Measurements from ENCODE around the gene TMEM248. TPM values are rescaled to one million over a fixed set of nuclear protein-coding genes. Genes with fewer than 3 reads are reported as not detected.

Gene TMEM248
- total and polyA plus RNA-seq, 2 of the 13 experiments (the other 11 are each of a cell fraction or from before 2014, with no cell fraction given), result 54.3 to 109 TPM

DNA sequence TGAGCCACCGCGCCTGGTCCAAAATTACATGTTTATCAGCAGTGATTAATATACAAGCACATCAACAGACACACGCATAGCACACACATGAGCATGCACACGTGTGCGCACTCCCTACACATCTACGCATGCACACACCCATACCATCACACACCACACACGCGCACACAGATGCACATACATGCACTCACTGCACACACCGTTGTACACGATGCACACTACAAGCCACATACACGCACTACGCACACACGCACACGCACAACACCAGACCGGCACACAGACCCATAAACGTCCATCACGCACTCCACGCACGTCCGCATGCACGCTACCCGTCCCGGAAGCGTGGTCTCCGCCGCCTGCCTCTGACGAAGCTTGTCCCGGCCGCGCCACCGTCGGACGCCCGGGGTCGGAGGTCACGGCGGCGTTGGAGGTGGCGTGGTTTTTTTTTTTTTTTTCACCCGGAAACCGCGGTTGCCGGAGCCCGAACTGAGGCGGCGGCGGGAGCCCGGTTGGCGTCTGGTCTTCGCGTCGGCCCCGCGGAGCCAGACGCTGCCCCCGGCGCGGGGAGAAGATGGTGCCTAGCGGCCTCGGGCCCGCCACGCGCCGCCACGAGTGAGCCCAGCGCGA lies at the start of gene TMEM248 (continued):
- no peak for TF ChIP-seq KLF6 (CRISPR knock-in tag; IDR thresholded peaks at IDR 0.05)
- no peak; the same call in 1 of the 2 replicates for TF ChIP-seq TGIF2 (CRISPR knock-in tag; IDR thresholded peaks at IDR 0.05)
- no peak for TF ChIP-seq E2F1 (CRISPR knock-in tag; IDR thresholded peaks at IDR 0.05)
- peak; percentile 85 for TF ChIP-seq ZNF430 (CRISPR knock-in tag; IDR thresholded peaks at IDR 0.05)
- peak; percentile 35; the same call in 1 of the 2 replicates for TF ChIP-seq ZNF710 (CRISPR knock-in tag; IDR thresholded peaks at IDR 0.05; ENCODE audit: borderline replicate concordance)
- TF ChIP-seq HES4 (CRISPR knock-in tag; IDR thresholded peaks at IDR 0.05; ENCODE audit: borderline replicate concordance), result peak; percentile 37; the same call in 1 of the 2 replicates
- TF ChIP-seq JUN (CRISPR knock-in tag; IDR thresholded peaks at IDR 0.05), result peak; percentile 61; the same call in 1 of the 2 replicates
- peak; percentile 86 for TF ChIP-seq KDM3A (CRISPR knock-in tag; IDR thresholded peaks at IDR 0.05; ENCODE audit: low read depth)
- TF ChIP-seq, protein P1, sequence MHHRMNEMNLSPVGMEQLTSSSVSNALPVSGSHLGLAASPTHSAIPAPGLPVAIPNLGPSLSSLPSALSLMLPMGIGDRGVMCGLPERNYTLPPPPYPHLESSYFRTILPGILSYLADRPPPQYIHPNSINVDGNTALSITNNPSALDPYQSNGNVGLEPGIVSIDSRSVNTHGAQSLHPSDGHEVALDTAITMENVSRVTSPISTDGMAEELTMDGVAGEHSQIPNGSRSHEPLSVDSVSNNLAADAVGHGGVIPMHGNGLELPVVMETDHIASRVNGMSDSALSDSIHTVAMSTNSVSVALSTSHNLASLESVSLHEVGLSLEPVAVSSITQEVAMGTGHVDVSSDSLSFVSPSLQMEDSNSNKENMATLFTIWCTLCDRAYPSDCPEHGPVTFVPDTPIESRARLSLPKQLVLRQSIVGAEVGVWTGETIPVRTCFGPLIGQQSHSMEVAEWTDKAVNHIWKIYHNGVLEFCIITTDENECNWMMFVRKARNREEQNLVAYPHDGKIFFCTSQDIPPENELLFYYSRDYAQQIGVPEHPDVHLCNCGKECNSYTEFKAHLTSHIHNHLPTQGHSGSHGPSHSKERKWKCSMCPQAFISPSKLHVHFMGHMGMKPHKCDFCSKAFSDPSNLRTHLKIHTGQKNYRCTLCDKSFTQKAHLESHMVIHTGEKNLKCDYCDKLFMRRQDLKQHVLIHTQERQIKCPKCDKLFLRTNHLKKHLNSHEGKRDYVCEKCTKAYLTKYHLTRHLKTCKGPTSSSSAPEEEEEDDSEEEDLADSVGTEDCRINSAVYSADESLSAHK (CRISPR knock-in tag; IDR thresholded peaks at IDR 0.05; ENCODE audit: borderline replicate concordance), result no peak
- TF ChIP-seq GZF1 (CRISPR knock-in tag; IDR thresholded peaks at IDR 0.05), result 0 out of 2 replicates have a peak, but pooled peaks have one; percentile 48
- TF ChIP-seq ATF7-NPFF (CRISPR knock-in tag; IDR thresholded peaks at IDR 0.05; ENCODE audit: low read depth), result peak; percentile 88
- TF ChIP-seq, protein P2, sequence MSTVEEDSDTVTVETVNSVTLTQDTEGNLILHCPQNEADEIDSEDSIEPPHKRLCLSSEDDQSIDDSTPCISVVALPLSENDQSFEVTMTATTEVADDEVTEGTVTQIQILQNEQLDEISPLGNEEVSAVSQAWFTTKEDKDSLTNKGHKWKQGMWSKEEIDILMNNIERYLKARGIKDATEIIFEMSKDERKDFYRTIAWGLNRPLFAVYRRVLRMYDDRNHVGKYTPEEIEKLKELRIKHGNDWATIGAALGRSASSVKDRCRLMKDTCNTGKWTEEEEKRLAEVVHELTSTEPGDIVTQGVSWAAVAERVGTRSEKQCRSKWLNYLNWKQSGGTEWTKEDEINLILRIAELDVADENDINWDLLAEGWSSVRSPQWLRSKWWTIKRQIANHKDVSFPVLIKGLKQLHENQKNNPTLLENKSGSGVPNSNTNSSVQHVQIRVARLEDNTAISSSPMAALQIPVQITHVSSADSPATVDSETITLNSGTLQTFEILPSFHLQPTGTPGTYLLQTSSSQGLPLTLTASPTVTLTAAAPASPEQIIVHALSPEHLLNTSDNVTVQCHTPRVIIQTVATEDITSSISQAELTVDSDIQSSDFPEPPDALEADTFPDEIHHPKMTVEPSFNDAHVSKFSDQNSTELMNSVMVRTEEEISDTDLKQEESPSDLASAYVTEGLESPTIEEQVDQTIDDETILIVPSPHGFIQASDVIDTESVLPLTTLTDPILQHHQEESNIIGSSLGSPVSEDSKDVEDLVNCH (CRISPR knock-in tag; IDR thresholded peaks at IDR 0.05), result no peak; the same call in 1 of the 2 replicates
- TF ChIP-seq ZNF619 (CRISPR knock-in tag; IDR thresholded peaks at IDR 0.05), result no peak; the same call in 1 of the 2 replicates
- TF ChIP-seq CTCF (CRISPR knock-in tag; IDR thresholded peaks at IDR 0.05), result no peak; the same call in 1 of the 2 replicates
- TF ChIP-seq HHEX (CRISPR knock-in tag; IDR thresholded peaks at IDR 0.05), result no peak
- peak; percentile 92; the same call in 1 of the 2 replicates for TF ChIP-seq ZNF83 (CRISPR knock-in tag; IDR thresholded peaks at IDR 0.05; ENCODE audit: borderline replicate concordance)
- TF ChIP-seq ARHGAP35 (CRISPR knock-in tag; IDR thresholded peaks at IDR 0.05; ENCODE audit: borderline replicate concordance), result peak; percentile 91; the same call in 1 of the 2 replicates
- TF ChIP-seq SMAD3 (CRISPR knock-in tag; IDR thresholded peaks at IDR 0.05), result 0 out of 2 replicates have a peak, but pooled peaks have one; percentile 50
- peak; percentile 91; the same call in 1 of the 2 replicates for TF ChIP-seq ZFP41 (CRISPR knock-in tag; IDR thresholded peaks at IDR 0.05; ENCODE audit: borderline replicate concordance)
- TF ChIP-seq ARNT (IDR thresholded peaks at IDR 0.05), result no peak
